Sigmoid colon (tissue), 4 donors: Measurements from ENCODE around the gene GLS.

Experiments used
- CTCF ChIP-seq, 4 experiments: fragments of 450-650 bp in 3 of 4; fragments of 200-600 bp in 1 of 4; IDR thresholded peaks; one replicate each; pipeline ENCODE4 v1.5.1; 2016 to 2019; ENCODE audit warnings: antibody characterized with exemption in 4 of 4, mild to moderate bottlenecking in 3 of 4, moderate library complexity in 2 of 4
- POLR2A ChIP-seq, 2 donors: fragments of 450-650 bp; IDR thresholded peaks; one replicate each; pipeline ENCODE4 v1.6.1; 2016; ENCODE audit warnings: antibody characterized with exemption in 2 of 2, mild to moderate bottlenecking in 2 of 2, moderate library complexity in 2 of 2
- POLR2AphosphoS5 ChIP-seq, 4 donors: sonication (generic); formaldehyde crosslinking; IDR thresholded peaks; one replicate each; pipeline ENCODE4 v1.6.1; 2017; ENCODE audit warnings: antibody characterized with exemption in 4 of 4

- TF ChIP-seq CTCF (IDR thresholded peaks at IDR 0.05) = no peak
- no peak for TF ChIP-seq POLR2AphosphoS5 (IDR thresholded peaks at IDR 0.05)
- TF ChIP-seq POLR2A (IDR thresholded peaks at IDR 0.05) = no peak
Observed at GRCh38 chr2:190912726-190913125, 32.1 kb downstream of the GLS start.
